HG02970 (cell line): Measurements from ENCODE around the gene DPEP2NB.
"Not testable (repeated sequence)": the region's sequence is repeated elsewhere in the genome, so short reads cannot be mapped to it uniquely, and the experiment has no call there.

Source experiments
- ATAC-seq: cut with Tn5 transposase; IDR thresholded peaks from one replicate; pipeline ENCODE4 v1.9.1; 2021; ENCODE audit warnings: mild to moderate bottlenecking, moderate library complexity, moderate number of reproducible peaks; ENCODE audit not compliant: unreplicated experiment, low FRiP score

The DPEP2NB gene

DNA sequence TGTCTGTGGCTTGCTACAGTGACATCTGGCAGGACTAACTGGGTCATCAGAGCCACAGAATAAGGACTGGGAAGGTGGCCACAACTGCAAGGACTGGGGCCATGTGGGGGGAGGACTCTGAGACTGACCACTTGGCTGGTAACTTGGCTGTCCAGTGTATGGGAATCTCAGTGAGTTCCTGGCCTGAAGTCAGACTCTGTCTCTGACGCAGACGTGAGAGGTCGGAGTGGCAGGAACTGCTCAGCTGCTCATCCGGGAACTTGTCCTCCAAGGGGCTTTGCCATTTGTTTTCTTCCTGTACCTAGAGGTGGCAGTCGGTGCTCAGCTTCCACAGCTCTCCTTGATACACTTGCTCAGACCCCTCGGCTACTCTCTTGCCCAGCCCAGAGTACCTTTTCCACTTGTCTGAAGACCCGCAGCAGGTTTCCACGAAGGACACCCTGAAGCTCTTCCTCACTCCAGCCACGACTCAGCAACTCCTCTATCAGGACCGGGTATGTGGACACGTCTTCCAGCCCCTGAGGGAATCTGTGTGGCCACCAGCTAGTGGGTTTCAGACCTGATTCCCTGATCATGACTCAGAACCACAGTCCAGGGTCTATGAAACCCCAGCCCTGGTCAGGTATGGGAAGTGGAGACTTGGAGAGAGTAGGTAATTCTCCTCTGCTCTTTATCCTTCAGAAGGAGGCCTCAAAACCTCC, 28.1 kb downstream of the DPEP2NB start:
- no peak for ATAC-seq

DNA sequence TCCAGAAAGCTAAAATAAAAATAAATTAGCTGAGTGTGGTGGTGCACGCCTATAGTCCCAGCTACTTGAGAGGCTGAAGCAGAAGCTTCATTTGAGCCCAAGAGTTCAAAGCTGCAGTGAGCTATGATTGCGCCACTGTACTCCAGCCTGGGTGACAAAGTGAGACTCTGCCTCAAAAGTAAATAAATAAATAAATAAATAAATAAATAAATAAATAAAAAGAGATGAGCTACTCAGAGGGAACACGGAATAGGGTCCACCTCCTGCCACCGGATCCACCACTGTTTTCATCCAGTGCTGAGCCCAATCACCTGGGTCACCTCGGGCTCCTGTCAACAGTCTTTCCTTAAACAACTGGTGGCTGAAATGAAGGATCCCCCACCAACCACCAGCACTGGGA, 28.8 kb downstream of the DPEP2NB start:
- ATAC-seq = no peak

DNA sequence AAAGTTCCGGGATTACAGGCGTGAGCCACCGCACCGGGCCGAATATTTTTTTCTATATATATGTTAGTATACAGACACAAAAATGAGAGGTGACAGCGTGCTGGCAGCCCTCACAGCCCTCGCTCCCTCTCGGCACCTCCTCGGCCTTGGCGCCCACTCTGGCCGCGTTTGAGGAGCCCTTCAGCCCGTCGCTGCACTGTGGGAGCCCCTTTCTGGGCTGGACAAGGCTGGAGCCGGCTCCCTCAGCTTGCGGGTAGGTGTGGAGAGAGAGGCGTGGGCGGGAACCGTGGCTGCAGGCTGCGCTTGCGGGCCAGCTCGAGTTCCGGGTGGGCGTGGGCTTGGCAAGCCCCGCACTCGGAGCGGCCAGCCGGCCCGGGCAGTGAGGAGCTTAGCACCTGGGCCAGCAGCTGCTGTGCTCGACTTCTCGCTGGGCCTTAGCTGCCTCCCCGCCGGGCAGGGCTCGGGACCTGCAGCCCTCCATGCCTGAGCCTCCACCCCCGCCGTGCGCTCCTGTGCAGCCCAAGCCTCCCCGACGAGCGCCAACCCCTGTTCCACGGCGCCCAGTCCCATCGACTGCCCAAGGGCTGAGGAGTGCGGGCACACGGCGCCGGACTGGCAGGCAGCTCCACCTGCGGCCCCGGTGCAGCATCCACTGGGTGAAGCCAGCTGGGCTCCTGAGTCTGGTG, 33.6 kb downstream of the DPEP2NB start:
- ATAC-seq = no peak

DNA sequence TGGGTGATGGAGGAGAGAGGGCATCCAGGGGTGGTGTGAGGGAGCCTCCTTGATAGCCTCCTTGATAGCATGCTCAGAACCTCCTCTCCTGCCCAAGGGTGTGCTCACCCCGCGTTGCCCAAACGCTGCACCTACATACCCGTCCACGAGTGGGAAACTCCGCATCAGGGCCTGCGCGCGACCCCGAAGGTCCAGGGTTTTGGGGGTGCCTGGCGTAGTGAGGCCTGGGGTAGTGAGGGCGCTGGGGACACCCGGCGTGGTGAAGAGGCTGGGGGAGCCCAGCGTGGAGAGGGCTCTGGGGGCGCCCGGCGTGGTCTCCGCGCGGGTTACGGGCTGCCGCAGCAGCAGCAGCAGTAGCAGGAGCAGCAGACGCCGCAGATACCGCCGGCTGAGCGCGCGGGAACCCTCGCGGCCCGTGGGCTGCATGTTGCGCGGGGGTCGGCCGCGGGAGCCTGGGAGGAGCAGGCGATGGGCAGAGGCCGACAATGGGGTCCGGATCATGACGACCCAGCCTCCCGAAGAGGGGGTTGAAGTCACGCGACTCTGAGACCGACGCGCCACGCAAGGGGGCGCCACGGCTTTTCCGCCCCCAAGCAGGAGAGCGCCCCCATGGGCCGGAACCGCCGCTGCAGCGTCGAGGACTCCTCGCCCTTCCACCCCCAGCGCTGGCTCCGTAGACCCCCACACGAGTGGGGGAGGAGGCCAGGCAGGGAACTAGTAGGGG, 35.6 kb downstream of the DPEP2NB start, which contains the start of gene DPEP3:
DPEP3 (minus strand) TSS at position 545 of the 724 bp plus-strand sequence; CDS start at position 426, 119 bp downstream.
- no peak for ATAC-seq

GRCh38 chr16:67977469-67978227, 38.1 kb downstream of the DPEP2NB start:
- ATAC-seq = no peak

DNA sequence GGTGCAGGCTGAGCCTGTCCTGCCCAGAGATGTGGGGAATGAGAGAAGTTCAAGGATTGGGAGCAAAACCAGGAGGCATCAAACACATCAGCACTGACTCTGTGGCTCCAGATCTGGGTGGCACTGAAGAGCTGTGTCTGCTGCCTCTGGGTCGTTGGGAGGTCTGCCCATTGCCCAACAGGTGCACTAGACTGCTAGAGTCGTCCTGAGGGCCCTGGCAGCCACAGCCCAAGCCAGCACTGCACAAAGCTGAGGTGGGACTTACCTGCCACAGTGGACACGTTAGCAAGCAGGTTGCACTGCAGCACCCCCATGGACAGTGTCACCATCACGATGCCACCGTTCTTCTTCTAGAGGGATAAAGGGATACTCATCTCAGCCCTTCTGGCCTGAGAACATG, 38.7 kb downstream of the DPEP2NB start:
- ATAC-seq = no peak

GRCh38 chr16:67976205-67976604, 39.5 kb downstream of the DPEP2NB start:
- no peak for ATAC-seq

- ATAC-seq = no peak
These were observed 40.2 kb downstream of the DPEP2NB start for GRCh38 chr16:67975321-67976105.

DNA sequence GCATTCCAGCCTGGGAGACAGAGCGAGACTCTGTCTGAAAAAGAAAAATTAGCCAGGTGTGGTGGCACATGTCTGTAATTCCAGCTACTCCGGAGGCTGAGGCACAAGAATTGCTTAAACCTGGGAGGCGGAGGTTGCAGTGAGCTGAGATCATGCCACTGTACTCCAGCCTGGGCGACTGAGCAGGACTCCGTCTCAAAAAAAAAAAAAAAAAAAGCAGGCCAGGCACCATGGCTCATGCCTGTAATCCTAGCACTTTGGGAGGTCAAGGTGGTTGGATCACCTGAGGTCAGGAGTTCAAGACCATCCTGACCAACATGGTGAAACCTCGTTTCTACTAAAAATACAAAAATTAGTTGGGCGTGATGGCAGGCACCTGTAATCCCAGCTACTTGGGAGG, 43.4 kb downstream of the DPEP2NB start:
- ATAC-seq = not testable (repeated sequence)

- ATAC-seq = no peak
These were observed 44.6 kb downstream of the DPEP2NB start for GRCh38 chr16:67971111-67971510.

GRCh38 chr16:67969254-67970039, 46.3 kb downstream of the DPEP2NB start:
- no peak for ATAC-seq

- ATAC-seq = peak; percentile 60
These were observed 47.1 kb downstream of the DPEP2NB start, which contains the start of gene SLC12A4 for GRCh38 chr16:67968400-67969253. SLC12A4 (minus strand) TSS chr16:67968637; CDS start chr16:67968553, 84 bp downstream.

DNA sequence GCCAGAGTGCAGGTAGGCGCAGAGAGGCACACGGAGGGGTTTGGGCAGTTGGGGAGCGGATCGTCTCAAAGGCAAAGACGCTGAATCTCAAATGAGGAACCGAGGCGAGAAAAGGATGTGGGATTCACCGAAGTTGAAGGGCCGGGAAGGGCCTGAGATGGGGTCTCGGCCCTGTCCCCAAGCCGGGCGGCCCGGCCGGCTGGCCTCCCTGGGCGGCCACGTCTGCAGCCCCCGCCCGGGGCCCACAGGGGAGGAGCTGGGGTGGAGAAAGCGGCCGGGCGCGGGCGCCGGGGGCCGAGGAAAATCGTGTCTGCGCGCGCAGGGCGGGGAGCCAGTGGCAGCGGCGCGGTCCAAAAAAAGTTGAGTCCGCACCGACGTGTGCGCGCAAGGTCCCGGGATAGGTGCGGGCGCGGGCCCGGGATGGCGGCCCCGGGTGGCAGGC, 47.7 kb downstream of the DPEP2NB start:
- peak; percentile 15 for ATAC-seq

DNA sequence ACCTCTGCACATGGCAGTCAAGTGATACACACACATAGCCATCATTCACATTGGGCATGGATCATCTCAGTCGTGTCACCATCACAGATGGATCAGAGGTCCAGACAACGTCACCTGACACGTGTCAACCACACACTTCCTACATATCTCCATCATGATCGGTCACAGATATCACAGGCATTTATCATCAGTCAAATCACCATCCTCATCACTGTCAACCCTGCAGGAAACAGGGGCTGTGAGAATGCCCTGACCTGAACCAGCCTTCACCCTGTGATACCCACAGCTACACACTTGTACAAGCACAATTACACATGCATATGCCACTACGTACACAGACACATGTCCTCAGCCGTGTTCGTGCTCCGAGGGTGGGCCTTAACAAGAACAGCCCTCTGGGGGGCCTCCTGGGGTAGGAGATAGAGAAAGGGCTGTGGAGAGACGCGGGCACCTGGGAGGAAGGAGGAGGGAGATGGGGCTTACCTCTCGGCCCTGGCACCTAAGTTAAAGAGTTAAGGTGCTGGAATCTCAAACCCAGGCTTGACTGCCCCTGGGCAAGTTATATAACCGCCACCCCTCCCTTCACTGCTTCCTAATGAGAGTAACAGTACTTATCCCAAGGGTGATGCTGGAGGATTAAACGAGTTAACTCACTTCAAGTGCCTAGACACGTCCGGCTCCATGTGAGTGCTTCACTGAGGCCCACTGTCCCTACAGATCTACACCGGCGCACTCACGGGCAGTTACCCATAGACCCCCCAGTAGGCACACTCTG, 48.3 kb downstream of the DPEP2NB start:
- ATAC-seq = no peak

GRCh38 chr16:67966549-67967182, 49.0 kb downstream of the DPEP2NB start:
- no peak for ATAC-seq

DNA sequence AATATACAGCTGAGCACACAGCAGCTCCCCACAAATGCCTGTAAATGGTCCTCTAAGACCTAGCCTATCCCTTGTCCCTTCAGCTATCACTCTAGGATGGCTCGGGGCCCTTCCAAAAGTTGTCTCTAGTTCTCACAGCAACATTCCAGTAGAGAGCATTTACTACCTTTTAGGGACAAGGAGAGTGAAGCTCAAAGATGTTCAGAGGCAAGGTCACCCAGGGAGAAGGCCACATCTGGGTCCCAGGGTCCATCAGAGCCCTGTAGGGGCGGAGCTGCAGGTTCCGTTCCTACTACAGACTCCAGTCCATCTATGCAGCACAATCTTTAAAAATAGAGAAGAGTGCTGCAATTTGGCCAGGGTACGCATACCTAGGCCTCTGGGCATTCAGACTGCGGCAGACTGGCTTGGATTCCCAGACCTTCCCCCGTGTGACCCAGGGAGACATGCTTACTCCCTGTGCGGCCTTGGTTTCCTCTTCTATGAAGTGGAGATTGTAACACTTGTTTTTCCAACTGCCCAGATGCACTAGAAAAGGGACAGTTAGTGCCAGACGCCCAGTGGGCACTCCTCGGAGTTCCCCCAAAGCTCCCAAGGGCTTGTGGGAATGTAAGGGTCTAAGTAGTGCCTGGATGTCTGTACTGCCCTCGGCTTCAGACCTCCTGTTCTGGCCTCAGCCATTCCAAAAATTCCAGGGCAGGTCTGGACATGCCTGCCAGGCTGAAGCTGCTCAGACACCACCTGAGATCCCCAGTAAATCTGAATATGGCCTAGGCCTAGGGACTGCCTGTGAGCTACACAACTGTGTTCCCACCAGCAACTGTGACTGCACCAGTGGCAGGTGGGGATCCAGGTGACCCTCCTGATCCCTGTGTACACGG, 49.8 kb downstream of the DPEP2NB start:
- no peak for ATAC-seq
